SK-N-MC (cell line): ENCODE data around the gene ZRANB1.

Experiments used
- DNase-seq: peaks from one replicate; pipeline ENCODE4 v3.0.0-alpha.2; 2011; ENCODE audit warnings: low read depth, low spot score
- H3K27ac ChIP-seq: fragments of 200-600 bp; sonication (generic); 2 replicates; pipeline ENCODE4 v1.5.1; 2016; ENCODE audit warnings: mixed run types
- H3K36me3 ChIP-seq: fragments of 200-600 bp; sonication (generic); 2 replicates; pipeline ENCODE4 v1.6.1; 2017; ENCODE audit warnings: antibody characterized with exemption, low read length, mixed read lengths; ENCODE audit not compliant: insufficient read depth
- H3K4me3 ChIP-seq: fragments of 200-600 bp; sonication (generic); 2 replicates; pipeline ENCODE4 v1.5.1; 2016
- H3K9ac ChIP-seq: fragments of 200-600 bp; sonication (generic); 2 replicates; pipeline ENCODE4 v1.8.0; 2017; ENCODE audit warnings: mixed run types, mixed read lengths; ENCODE audit not compliant: insufficient read length
- H3K9me3 ChIP-seq: fragments of 200-600 bp; sonication (generic); 2 replicates; pipeline ENCODE4 v1.6.1; 2017; ENCODE audit warnings: low read depth, mild to moderate bottlenecking, antibody characterized with exemption, low read length, moderate library complexity, mixed read lengths
- EZH2 ChIP-seq: fragments of 200-600 bp; sonication (generic); IDR thresholded peaks from one replicate; pipeline ENCODE4 v1.6.1; 2017; ENCODE audit warnings: antibody characterized with exemption
- FOXP2 ChIP-seq: optimal IDR thresholded peaks from 2 replicates; pipeline ENCODE3; 2011; ENCODE audit warnings: mild to moderate bottlenecking, moderate library complexity; ENCODE audit not compliant: insufficient read depth; ENCODE audit errors: extremely low read length, control extremely low read depth
- POLR2AphosphoS5 ChIP-seq: IDR thresholded peaks from 2 replicates; pipeline ENCODE4 v1.6.1; 2012; ENCODE audit warnings: mild to moderate bottlenecking, low read depth, low read length, borderline replicate concordance

ZRANB1 gene

GRCh38 chr10:124917428-124918190, 24.3 kb upstream of the ZRANB1 start:
- DNase-seq, result no peak
- Histone ChIP-seq H3K9ac (peak overlapping the region; percentile 82), H3K9me3 (no peaks in the 10 kb centered on the region), H3K27ac (peak overlapping the region; percentile 25; the same call in 1 of the 2 replicates), H3K36me3 (no peaks in the 10 kb centered on the region), H3K4me3 (peak overlapping the region; percentile 82)
- no peak for TF ChIP-seq POLR2AphosphoS5
- TF ChIP-seq FOXP2, result no peak
- TF ChIP-seq EZH2, result no peak

DNA sequence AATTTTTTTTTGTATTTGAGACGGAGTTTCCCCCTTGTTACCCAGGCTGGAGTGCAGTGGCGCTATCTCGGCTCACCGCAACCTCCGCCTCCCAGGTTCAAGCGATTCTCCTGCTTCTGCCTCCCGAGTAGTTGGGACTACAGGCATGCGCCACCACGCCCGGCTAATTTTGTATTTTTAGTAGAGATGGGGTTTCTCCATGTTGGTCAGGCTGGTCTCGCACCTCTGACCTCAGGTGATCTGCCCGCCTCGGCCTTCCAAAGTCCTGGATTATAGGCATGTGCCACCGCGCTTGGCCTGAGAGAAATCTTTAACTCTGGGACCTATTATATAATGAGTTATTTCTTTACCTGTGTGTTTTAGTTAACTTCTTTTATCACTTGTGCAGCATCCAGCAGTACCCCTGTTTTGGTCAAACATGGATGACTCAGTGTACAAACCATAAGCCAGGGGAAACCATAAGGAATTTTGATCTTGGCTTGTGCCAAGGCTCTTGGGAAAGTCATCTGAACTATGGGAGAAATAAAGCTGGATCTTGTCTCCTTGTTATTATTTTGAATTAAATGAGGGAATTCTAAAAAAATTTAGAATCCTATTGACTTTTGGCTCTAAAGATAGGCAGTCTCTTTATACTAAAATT, 23.6 kb upstream of the ZRANB1 start:
- no peaks in the 10 kb centered on the region for H3K9me3 ChIP-seq
- H3K27ac ChIP-seq, result no peak overlapping the region
- no peaks in the 10 kb centered on the region for H3K36me3 ChIP-seq
- peak overlapping the region; percentile 82 for H3K4me3 ChIP-seq
- DNase-seq, result no peak
- no peak for TF ChIP-seq EZH2
- no peak for TF ChIP-seq POLR2AphosphoS5
- no peak for TF ChIP-seq FOXP2
- peak overlapping the region; percentile 82 for H3K9ac ChIP-seq

DNA sequence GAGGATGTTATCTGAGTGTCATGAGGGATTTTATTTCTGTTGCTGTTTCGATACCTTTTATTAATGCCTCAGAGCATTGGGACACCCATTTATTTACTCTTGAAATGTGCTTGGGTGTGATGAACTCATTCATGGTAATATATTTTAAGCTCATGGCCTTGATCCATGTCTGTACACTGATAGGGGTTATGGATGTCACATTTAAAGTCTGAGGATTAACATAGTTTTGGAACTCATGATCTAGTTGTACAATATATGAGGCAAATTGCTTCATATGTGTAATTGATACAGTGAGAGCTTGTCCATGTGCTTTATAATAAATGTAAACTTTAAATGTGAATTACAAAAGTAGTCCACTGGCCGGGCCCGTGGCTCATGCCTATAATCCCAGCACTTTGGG, 23.0 kb upstream of the ZRANB1 start:
- H3K27ac ChIP-seq, result no peak overlapping the region
- TF ChIP-seq EZH2 (no peak), POLR2AphosphoS5 (no peak), FOXP2 (no peak)
- no peak for DNase-seq
- H3K36me3 ChIP-seq, result no peaks in the 10 kb centered on the region
- H3K9me3 ChIP-seq, result no peaks in the 10 kb centered on the region
- no peak overlapping the region; the same call in 1 of the 2 replicates for H3K4me3 ChIP-seq
- H3K9ac ChIP-seq, result no peak overlapping the region

DNA sequence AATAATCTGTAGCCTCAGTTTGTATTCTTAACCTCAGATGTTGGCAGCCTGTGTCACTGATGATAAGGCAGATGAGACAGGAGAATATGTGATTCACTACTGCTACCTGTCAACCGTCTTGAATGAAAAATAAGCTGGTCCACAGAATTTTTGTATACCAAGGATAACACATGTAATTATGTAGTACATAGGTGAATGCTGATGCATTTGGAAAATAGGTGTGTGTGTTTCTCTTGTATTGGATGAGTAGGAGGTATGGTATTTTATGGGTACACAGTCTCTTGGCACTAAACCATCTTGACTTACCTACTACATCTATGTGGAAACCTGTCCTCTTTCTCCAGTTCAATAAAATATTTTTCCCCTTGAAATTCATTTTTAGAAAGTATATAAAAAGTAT, 20.7 kb upstream of the ZRANB1 start:
- TF ChIP-seq FOXP2 (no peak), POLR2AphosphoS5 (no peak), EZH2 (no peak)
- Histone ChIP-seq H3K36me3 (no peaks in the 10 kb centered on the region; the same call in 1 of the 2 replicates), H3K4me3 (no peak overlapping the region), H3K9ac (no peak overlapping the region), H3K27ac (no peak overlapping the region), H3K9me3 (no peaks in the 10 kb centered on the region)
- no peak for DNase-seq

DNA sequence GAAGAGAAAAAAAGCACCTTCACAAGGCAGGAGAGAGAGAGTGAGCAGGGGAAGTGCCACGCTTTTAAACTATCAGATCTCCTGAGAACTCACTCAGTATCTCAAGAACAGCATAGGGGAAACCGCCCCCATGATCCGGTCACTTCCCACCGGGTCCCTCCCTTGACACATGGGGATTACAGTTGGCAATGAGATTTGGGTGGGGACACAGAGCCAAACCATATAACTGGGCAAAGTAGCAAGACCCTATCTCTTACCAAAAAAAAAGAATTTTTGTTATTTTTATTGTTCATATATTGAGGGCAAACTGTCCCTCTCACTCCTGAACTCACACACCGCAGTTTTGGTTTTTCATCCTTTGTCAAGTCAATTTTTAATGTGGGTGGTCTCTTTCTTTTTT, 18.2 kb upstream of the ZRANB1 start:
- H3K9me3 ChIP-seq, result no peaks in the 10 kb centered on the region
- H3K36me3 ChIP-seq, result no peaks in the 10 kb centered on the region; the same call in 1 of the 2 replicates
- no peak overlapping the region for H3K27ac ChIP-seq
- no peak for TF ChIP-seq FOXP2
- no peak for TF ChIP-seq EZH2
- no peak for TF ChIP-seq POLR2AphosphoS5
- no peak for DNase-seq
- no peak overlapping the region for H3K9ac ChIP-seq
- no peak overlapping the region for H3K4me3 ChIP-seq

- no peak overlapping the region for H3K9ac ChIP-seq
- no peaks in the 10 kb centered on the region; the same call in 1 of the 2 replicates for H3K36me3 ChIP-seq
- no peak overlapping the region for H3K4me3 ChIP-seq
- no peak overlapping the region for H3K27ac ChIP-seq
- no peak for DNase-seq
- no peaks in the 10 kb centered on the region for H3K9me3 ChIP-seq
- TF ChIP-seq FOXP2 (no peak), EZH2 (no peak), POLR2AphosphoS5 (no peak)
Observed at GRCh38 chr10:124926548-124926947, 15.4 kb upstream of the ZRANB1 start.

- no peak for DNase-seq
- H3K36me3 ChIP-seq, result no peaks in the 10 kb centered on the region; the same call in 1 of the 2 replicates
- no peaks in the 10 kb centered on the region for H3K9me3 ChIP-seq
Observed at GRCh38 chr10:124928087-124928486, 13.8 kb upstream of the ZRANB1 start.

GRCh38 chr10:124928545-124928944, 13.4 kb upstream of the ZRANB1 start:
- H3K9me3 ChIP-seq, result no peaks in the 10 kb centered on the region
- no peak overlapping the region for H3K4me3 ChIP-seq
- no peak overlapping the region for H3K27ac ChIP-seq
- H3K9ac ChIP-seq, result no peak overlapping the region
- DNase-seq, result no peak
- TF ChIP-seq EZH2 (no peak), POLR2AphosphoS5 (no peak), FOXP2 (no peak)
- no peaks in the 10 kb centered on the region; the same call in 1 of the 2 replicates for H3K36me3 ChIP-seq

More at GRCh38 chr10:124928087-124928486, 13.8 kb upstream of the ZRANB1 start:
- TF ChIP-seq POLR2AphosphoS5 (no peak), FOXP2 (no peak), EZH2 (no peak)
- Histone ChIP-seq H3K9ac (no peak overlapping the region), H3K4me3 (no peak overlapping the region), H3K27ac (no peak overlapping the region)
